Fibroblast of skin of abdomen (primary cell): ENCODE data around the gene AP5S1.

Source experiments
- DNase-seq: peaks from one replicate; pipeline ENCODE4 v3.0.0-alpha.2; 2013

AP5S1 gene

GRCh38 chr20:3846740-3847428 is 26.5 kb downstream of the AP5S1 start, which contains the start of gene MAVS:
Gene MAVS, plus strand, starts transcription at chr20:3846834. Its CDS starts 7,791 bp downstream, at chr20:3854625.
- peak; percentile 71 for DNase-seq

GRCh38 chr20:3847429-3847940 is 27.1 kb downstream of the AP5S1 start:
- DNase-seq, result no peak

GRCh38 chr20:3848565-3848964 is 28.2 kb downstream of the AP5S1 start:
- no peak for DNase-seq

GRCh38 chr20:3854462-3854871 is 34.1 kb downstream of the AP5S1 start:
- no peak for DNase-seq

- DNase-seq, result no peak
Measured at GRCh38 chr20:3857405-3857804, 37.1 kb downstream of the AP5S1 start.

- DNase-seq, result no peak
Measured at GRCh38 chr20:3858689-3859088, 38.3 kb downstream of the AP5S1 start.

- no peak for DNase-seq
Measured at GRCh38 chr20:3861191-3861590, 40.8 kb downstream of the AP5S1 start.

GRCh38 chr20:3862333-3862732 is 42.0 kb downstream of the AP5S1 start:
- no peak for DNase-seq

GRCh38 chr20:3863317-3863716 is 43.0 kb downstream of the AP5S1 start:
- no peak for DNase-seq

- no peak for DNase-seq
Measured at GRCh38 chr20:3864518-3864917, 44.2 kb downstream of the AP5S1 start.

GRCh38 chr20:3865152-3865886 is 45.0 kb downstream of the AP5S1 start:
- no peak for DNase-seq

GRCh38 chr20:3865887-3866407 is 45.6 kb downstream of the AP5S1 start:
- no peak for DNase-seq

- DNase-seq, result no peak
Measured at GRCh38 chr20:3866464-3866863, 46.1 kb downstream of the AP5S1 start.

GRCh38 chr20:3867802-3868201 is 47.5 kb downstream of the AP5S1 start:
- no peak for DNase-seq

GRCh38 chr20:3869839-3870634 is 49.7 kb downstream of the AP5S1 start:
- no peak for DNase-seq

- DNase-seq, result no peak
Measured at GRCh38 chr20:3871550-3872265, 51.4 kb downstream of the AP5S1 start.

GRCh38 chr20:3873507-3873906 is 53.2 kb downstream of the AP5S1 start:
- DNase-seq, result no peak

- DNase-seq, result no peak
Measured at GRCh38 chr20:3874194-3874844, 54.0 kb downstream of the AP5S1 start.

- DNase-seq, result no peak
Measured at GRCh38 chr20:3875378-3875974, 55.1 kb downstream of the AP5S1 start.

- DNase-seq, result no peak
Measured at GRCh38 chr20:3876000-3876399, 55.7 kb downstream of the AP5S1 start.

- DNase-seq, result no peak
Measured at GRCh38 chr20:3876676-3877075, 56.3 kb downstream of the AP5S1 start.
